GM19035 (cell line): ENCODE measurements around the gene SIK3.
A peak's percentile ranks its signal among the peaks of the same experiment; 100 is the strongest.

Source experiments
- ATAC-seq: cut with Tn5 transposase; IDR thresholded peaks from one replicate; pipeline ENCODE4 v1.9.1; 2021; ENCODE audit not compliant: unreplicated experiment

Gene SIK3

GRCh38 chr11:117110294-117110950 is 12.2 kb upstream of the SIK3 start:
- ATAC-seq = no peak

- ATAC-seq = no peak
These were observed 9.7 kb upstream of the SIK3 start for GRCh38 chr11:117107701-117108590.

GRCh38 chr11:117100556-117100955 is 2.3 kb upstream of the SIK3 start:
- ATAC-seq = no peak

GRCh38 chr11:117099696-117100095 is 1.5 kb upstream of the SIK3 start:
- no peak for ATAC-seq

- ATAC-seq = peak; percentile 28
These were observed 599 bp downstream of the SIK3 start for GRCh38 chr11:117097389-117098268.

GRCh38 chr11:117097014-117097388 is 1.2 kb downstream of the SIK3 start:
- no peak for ATAC-seq

- peak; percentile 37 for ATAC-seq
These were observed 1.8 kb downstream of the SIK3 start for GRCh38 chr11:117096201-117096991.

GRCh38 chr11:117095284-117096161 is 2.7 kb downstream of the SIK3 start:
- no peak for ATAC-seq

GRCh38 chr11:117094776-117095175 is 3.5 kb downstream of the SIK3 start:
- ATAC-seq = no peak

GRCh38 chr11:117092951-117093590 is 5.2 kb downstream of the SIK3 start:
- ATAC-seq = peak; percentile 29

GRCh38 chr11:117091753-117092477 is 6.3 kb downstream of the SIK3 start:
- no peak for ATAC-seq

GRCh38 chr11:117090111-117090706 is 8.0 kb downstream of the SIK3 start:
- ATAC-seq = no peak

- ATAC-seq = no peak
These were observed 8.5 kb downstream of the SIK3 start for GRCh38 chr11:117089685-117090084.

- ATAC-seq = no peak
These were observed 10.8 kb downstream of the SIK3 start for GRCh38 chr11:117087446-117087845.

- ATAC-seq = no peak
These were observed 13.2 kb downstream of the SIK3 start for GRCh38 chr11:117084992-117085391.

GRCh38 chr11:117083011-117083935 is 15.0 kb downstream of the SIK3 start:
- no peak for ATAC-seq

- no peak for ATAC-seq
These were observed 16.3 kb downstream of the SIK3 start for GRCh38 chr11:117081908-117082307.
